HAP-1 (cell line): ENCODE results near the gene SHC4.

Source experiments
- DNase-seq, 2 experiments: peaks; one replicate each; pipeline ENCODE4 v3.0.0-alpha.2; 2016 to 2020; ENCODE audit warnings: low spot score in 2 of 2
- H3K27me3 ChIP-seq: fragments of 250-450 bp; sonication (Bioruptor Pico); 2 replicates; pipeline ENCODE4 v1.5.1; 2020; ENCODE audit warnings: low read depth, mild to moderate bottlenecking, moderate library complexity
- H3K36me3 ChIP-seq: fragments of 250-450 bp; sonication (Bioruptor Pico); replicated peaks from 2 replicates; pipeline ENCODE4 v1.5.1; 2020; ENCODE audit warnings: mild to moderate bottlenecking
- H3K4me1 ChIP-seq: fragments of 250-450 bp; sonication (Bioruptor Pico); 2 replicates; pipeline ENCODE4 v1.5.1; 2020; ENCODE audit warnings: mild to moderate bottlenecking
- H3K4me3 ChIP-seq: fragments of 250-450 bp; sonication (Bioruptor Pico); 2 replicates; pipeline ENCODE4 v1.5.1; 2020; ENCODE audit warnings: mild to moderate bottlenecking, moderate library complexity
- H3K9me3 ChIP-seq: fragments of 250-450 bp; sonication (Bioruptor Pico); 2 replicates; pipeline ENCODE4 v1.5.1; 2020; ENCODE audit warnings: mild to moderate bottlenecking, moderate library complexity
- in situ Hi-C: fragments of 300-500 bp; cut with MboI; formaldehyde crosslinking; loops from 3 replicates; pipeline ENCODE4 v1.14.3; 2020; ENCODE audit warnings: low sequenced_read_pairs, inconsistent platforms, mixed read lengths

Gene SHC4

DNA sequence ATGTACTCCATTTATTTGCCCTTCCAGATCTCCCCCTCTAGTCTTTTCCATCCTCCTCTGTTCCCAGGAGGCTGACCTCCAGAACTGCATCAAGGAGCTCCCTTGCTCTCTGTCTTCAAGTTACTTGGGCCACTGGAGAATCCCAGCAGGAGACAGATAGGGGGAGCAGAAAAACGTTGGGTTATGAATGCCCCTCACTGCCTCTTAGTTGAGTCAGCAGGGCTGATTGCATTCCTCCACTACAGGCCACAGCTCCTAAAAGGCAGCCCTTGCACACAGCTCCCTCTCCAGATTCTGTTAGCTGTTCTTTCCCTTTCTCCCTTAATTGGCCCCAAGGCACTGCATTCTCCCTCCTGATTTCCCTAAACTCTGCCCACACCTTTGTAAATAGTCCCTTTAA, 140.5 kb downstream of the SHC4 start:
- Histone ChIP-seq H3K4me3 (no peak overlapping the region), H3K4me1 (peaks cover 10% of the 10 kb centered on the region), H3K9me3 (no peaks in the 10 kb centered on the region), H3K36me3 (no peaks in the 10 kb centered on the region), H3K27me3 (no peaks in the 10 kb centered on the region)
- in situ Hi-C loops: no loop called here
- DNase-seq: peak; percentile 19 to 40

DNA sequence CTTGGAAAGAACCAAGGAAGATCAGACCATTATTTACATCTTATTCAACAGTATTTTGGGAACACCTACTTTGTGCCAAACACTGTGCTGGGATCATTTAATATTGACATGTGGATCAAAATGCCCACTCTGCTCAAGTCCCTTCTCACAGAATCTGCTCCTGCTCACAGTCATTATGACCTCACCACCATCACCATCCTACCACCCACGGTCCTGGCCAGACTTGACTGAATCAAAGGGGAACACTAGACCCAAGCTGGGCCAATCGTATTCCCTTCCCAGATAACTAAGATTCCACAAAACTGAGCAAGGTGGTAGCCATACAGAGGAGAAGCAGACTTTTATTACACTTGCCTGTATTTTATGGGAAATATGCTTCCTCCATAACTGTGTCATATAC, 149.4 kb downstream of the SHC4 start:
- Histone ChIP-seq H3K4me3 (no peak overlapping the region), H3K9me3 (no peaks in the 10 kb centered on the region), H3K4me1 (peaks cover 14% of the 10 kb centered on the region), H3K36me3 (no peaks in the 10 kb centered on the region), H3K27me3 (no peaks in the 10 kb centered on the region)
- in situ Hi-C loops: no loop called here
- DNase-seq: no peak

- DNase-seq: peak in 1 of 2 experiments; percentile 16
- H3K4me3 ChIP-seq: peak overlapping the region; percentile 87
- peaks cover 21% of the 10 kb centered on the region for H3K4me1 ChIP-seq
- in situ Hi-C loops: no loop called here
- no peaks in the 10 kb centered on the region for H3K36me3 ChIP-seq
- H3K9me3 ChIP-seq: no peaks in the 10 kb centered on the region
- no peaks in the 10 kb centered on the region for H3K27me3 ChIP-seq
These were observed 152.3 kb downstream of the SHC4 start for GRCh38 chr15:48811325-48811958.

DNA sequence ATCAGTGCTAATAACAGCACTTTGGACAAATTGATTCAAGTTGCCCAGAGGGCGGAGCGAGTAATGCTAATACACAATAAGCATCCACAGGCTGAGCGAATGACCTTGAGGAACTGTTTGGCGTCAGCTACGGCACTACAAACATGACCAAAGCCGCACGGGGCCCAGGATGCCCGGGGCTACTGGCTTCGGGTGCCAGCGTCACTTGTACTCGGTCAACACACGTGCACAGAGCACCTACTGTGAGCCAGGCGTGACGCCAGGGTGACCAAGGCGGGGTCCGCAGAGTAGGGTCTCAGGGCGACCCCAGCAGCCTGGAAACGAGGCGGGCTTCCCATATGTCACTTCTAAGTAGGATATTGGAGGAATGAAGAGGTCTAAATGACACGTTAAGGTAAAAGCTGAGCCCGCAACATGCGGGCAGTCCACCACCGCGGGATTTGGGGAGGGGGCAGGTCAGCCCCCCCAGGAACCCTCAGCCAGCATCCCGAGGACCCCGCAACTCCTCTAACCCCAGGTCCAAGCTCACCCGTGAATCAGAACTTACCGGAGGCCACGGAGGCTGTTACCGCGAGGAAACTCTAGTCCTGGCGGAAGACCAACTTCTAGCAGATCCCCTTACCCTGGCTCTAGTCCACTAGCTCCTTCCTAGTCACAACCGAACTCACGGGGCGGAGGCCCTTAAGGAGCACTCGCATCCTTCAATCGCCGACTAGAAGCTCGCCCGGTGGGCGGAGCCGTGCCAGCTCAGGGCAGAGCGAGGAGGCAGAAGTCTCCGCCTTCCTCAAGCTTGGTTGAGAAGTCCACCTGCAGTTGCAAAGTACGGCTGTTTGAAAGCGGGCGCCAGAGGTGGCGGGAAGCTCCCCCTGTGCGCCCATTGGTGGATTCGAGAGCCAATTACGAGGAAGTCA, 153.1 kb downstream of the SHC4 start, which contains the start of gene CEP152:
Gene CEP152 (minus strand): TSS at position 656 of the 911 bp plus-strand sequence. CDS start 5,420 bp downstream, outside the sequence.
- Histone ChIP-seq H3K36me3 (no peaks in the 10 kb centered on the region), H3K9me3 (no peaks in the 10 kb centered on the region), H3K4me1 (peaks cover 21% of the 10 kb centered on the region), H3K4me3 (peak within 1 kb of the TSS; percentile 87), H3K27me3 (no peaks in the 10 kb centered on the region)
- in situ Hi-C loops: no loop called here
- DNase-seq: peak; percentile 98 to 99

DNA sequence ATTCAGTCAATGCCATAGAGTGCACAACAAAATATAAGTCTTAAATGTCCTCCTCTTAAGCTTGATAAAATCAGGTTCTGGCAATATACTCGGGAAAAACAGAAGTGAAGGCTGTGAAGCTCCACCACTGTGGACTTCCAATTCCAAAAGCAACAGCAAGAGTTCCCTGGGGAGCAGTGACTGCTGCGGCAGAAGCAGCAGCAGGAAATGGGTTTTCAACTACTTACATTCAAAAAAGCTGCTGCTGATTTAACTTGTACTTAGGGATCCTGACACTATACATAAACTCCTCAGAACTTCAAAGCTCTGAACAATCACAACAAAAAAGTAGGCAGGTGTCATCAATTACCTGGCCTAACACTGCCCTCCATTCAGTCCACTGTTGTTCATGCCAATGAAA, 157.6 kb downstream of the SHC4 start:
- no peaks in the 10 kb centered on the region for H3K36me3 ChIP-seq
- H3K9me3 ChIP-seq: no peaks in the 10 kb centered on the region
- DNase-seq: no peak
- peaks cover 23% of the 10 kb centered on the region for H3K4me1 ChIP-seq
- H3K27me3 ChIP-seq: no peaks in the 10 kb centered on the region
- in situ Hi-C loops: no loop called here
- no peak overlapping the region for H3K4me3 ChIP-seq

DNA sequence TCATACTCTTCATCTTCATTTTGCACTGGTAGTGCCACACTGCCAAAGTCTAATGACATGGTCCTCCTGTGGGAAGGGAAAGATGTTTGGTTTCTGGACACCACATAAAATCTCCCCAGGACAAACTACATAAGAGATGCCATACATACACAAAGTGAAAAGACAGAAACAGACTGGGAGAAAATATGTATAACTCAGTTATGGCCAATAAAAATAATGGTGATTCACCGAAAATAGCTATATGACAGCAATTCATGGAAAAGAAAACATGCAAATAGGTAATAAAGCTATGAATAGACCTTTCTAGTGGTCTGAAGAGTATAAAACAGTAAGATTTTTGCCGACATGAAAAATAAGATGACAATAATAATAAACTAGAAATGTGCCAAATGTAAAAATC, 158.1 kb downstream of the SHC4 start:
- Histone ChIP-seq H3K4me1 (peaks cover 26% of the 10 kb centered on the region), H3K4me3 (no peak overlapping the region), H3K36me3 (no peaks in the 10 kb centered on the region), H3K9me3 (no peaks in the 10 kb centered on the region), H3K27me3 (no peaks in the 10 kb centered on the region)
- in situ Hi-C loops: no loop called here
- no peak for DNase-seq

- peaks cover 28% of the 10 kb centered on the region for H3K4me1 ChIP-seq
- peak in 1 of 2 experiments; percentile 24 for DNase-seq
These were observed 159.8 kb downstream of the SHC4 start for GRCh38 chr15:48803877-48804276.

DNA sequence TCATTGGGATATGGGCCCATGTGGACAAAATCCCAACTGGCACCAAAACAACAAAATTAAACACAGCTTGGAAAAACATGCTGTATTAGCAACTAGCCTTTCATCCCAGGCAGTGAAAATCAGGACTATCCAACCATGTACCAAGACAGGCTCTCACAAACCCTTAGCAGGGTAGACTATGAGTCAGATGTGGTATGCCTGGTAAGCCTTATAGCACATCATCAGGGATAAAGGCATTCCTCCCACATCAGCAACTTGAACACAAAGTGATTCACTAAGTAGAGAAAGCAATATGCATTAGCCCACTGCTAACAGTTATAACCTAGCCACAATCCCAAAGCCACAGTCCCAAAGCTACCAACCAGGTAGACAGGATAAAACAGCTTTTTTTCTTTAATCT, 160.9 kb downstream of the SHC4 start:
- DNase-seq: no peak
- Histone ChIP-seq H3K4me1 (peaks cover 29% of the 10 kb centered on the region), H3K27me3 (no peaks in the 10 kb centered on the region), H3K4me3 (no peak overlapping the region), H3K36me3 (no peaks in the 10 kb centered on the region), H3K9me3 (no peaks in the 10 kb centered on the region)
- in situ Hi-C loops: no loop called here

More at GRCh38 chr15:48803877-48804276, 159.8 kb downstream of the SHC4 start:
- in situ Hi-C loops: no loop called here
- no peaks in the 10 kb centered on the region for H3K27me3 ChIP-seq
- H3K4me3 ChIP-seq: no peak overlapping the region
- H3K36me3 ChIP-seq: no peaks in the 10 kb centered on the region
- no peaks in the 10 kb centered on the region for H3K9me3 ChIP-seq

DNA sequence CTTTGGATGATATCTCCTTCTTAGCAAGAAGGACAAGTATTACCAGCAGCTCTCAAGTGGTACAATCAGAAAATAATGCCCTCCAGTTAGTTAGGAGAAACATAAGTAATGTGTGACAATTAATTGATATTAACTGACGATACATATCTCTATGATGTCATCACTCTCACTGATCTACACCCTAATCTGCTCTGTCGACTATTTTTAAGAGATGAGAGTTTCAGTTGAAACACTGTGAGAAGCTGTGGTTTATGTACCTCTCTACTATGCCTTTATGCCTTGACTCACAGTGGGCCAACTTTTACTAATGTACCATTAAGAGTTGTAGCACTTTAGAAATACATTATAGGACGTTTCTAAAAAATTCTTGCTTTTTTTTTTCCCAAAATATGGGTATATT, 161.5 kb downstream of the SHC4 start:
- no peak for DNase-seq
- H3K9me3 ChIP-seq: no peaks in the 10 kb centered on the region
- H3K4me3 ChIP-seq: no peak overlapping the region
- in situ Hi-C loops: no loop called here
- H3K27me3 ChIP-seq: no peaks in the 10 kb centered on the region
- H3K36me3 ChIP-seq: peaks cover 2% of the 10 kb centered on the region
- peaks cover 29% of the 10 kb centered on the region for H3K4me1 ChIP-seq

GRCh38 chr15:48800811-48801455, 162.8 kb downstream of the SHC4 start:
- in situ Hi-C loops: no loop called here
- H3K27me3 ChIP-seq: no peaks in the 10 kb centered on the region
- H3K4me3 ChIP-seq: no peak overlapping the region
- peak in 1 of 2 experiments; percentile 92 for DNase-seq
- H3K36me3 ChIP-seq: peaks cover 9% of the 10 kb centered on the region
- H3K4me1 ChIP-seq: peaks cover 29% of the 10 kb centered on the region
- no peaks in the 10 kb centered on the region for H3K9me3 ChIP-seq

DNA sequence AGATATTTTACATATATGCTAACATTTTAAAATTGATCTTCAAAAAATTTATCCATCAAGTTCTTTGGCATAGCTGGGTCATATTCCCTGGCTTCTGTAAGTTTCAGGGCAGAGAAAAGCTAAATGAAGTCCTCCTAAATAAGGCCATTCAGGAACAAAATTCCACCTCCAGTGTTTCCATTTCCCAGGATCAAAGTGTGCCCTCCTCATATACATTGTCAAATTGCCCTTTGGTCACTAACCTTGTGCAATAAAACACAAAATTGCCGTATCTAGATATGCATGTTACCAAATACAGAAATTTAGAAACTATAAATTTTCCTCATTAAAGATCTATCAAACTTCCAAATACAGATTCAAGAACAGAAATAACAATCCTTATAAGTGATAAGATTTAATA, 163.5 kb downstream of the SHC4 start:
- no peaks in the 10 kb centered on the region for H3K9me3 ChIP-seq
- H3K27me3 ChIP-seq: no peaks in the 10 kb centered on the region
- no peak overlapping the region for H3K4me3 ChIP-seq
- peaks cover 15% of the 10 kb centered on the region for H3K36me3 ChIP-seq
- no peak for DNase-seq
- peaks cover 29% of the 10 kb centered on the region for H3K4me1 ChIP-seq
- in situ Hi-C loops: no loop called here

DNA sequence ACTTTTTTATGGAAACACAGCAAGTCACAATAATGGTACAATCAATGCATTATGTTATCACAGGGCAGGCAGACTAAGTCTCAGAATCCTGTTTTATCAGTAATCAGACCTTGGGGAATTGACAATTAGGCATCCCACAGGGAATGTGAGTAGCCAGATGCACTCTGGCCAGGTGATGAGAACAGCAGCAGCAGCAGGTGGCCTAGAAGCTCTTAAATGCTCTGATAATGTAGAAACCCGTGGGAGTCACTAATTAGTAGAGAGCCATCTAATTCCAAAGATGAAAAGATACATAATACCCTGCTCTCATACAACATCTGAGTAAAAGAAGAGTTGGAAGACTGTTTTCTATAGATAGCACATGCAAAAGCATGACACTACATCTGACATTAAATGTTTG, 165.4 kb downstream of the SHC4 start:
- H3K36me3 ChIP-seq: peaks cover 22% of the 10 kb centered on the region
- H3K4me1 ChIP-seq: peaks cover 29% of the 10 kb centered on the region
- no peaks in the 10 kb centered on the region for H3K9me3 ChIP-seq
- H3K4me3 ChIP-seq: no peak overlapping the region
- no peaks in the 10 kb centered on the region for H3K27me3 ChIP-seq
- no peak for DNase-seq
- in situ Hi-C loops: no loop called here

DNA sequence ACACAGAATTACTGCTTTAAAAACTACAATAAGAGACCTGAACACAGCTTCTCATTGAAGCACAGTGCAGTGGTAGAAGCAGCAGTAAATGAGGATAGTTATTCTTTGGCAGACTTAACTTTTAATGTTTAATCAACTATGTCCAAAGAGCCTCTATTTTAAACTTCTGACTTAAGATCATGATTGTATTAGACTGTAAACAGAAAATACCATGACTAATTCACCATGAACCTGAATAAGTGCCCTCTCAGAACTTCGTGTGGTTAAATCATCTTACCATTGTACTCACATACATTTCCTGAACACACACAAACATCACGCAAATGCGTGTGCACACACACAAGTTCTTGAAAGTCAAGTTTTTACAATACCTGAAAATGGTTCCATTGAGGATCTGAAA, 166.8 kb downstream of the SHC4 start:
- Histone ChIP-seq H3K9me3 (no peaks in the 10 kb centered on the region), H3K27me3 (no peaks in the 10 kb centered on the region), H3K36me3 (peaks cover 29% of the 10 kb centered on the region), H3K4me1 (peaks cover 27% of the 10 kb centered on the region), H3K4me3 (no peak overlapping the region)
- in situ Hi-C loops: no loop called here
- no peak for DNase-seq

DNA sequence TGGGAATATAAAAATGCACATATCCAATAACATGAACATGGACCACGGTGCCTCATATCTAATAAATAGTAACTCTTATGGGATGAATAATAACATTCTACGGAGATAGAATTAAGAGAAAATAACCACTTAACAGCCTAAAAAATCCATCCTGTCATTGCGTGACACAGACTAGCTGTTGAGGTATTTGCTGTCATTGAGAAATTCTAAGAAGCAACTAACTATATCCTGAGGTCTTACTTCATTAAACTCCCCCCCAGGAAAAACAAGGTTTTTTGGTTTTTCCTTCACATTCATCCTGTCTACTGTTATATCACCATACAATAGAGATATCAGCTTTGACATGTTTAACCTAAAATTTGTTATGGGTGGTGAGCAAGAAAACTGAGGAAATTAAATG, 167.2 kb downstream of the SHC4 start:
- in situ Hi-C loops: no loop called here
- peaks cover 27% of the 10 kb centered on the region for H3K4me1 ChIP-seq

More for the DNA sequence above, 167.2 kb downstream of the SHC4 start:
- H3K36me3 ChIP-seq: peaks cover 30% of the 10 kb centered on the region
- H3K27me3 ChIP-seq: no peaks in the 10 kb centered on the region
- no peaks in the 10 kb centered on the region for H3K9me3 ChIP-seq
- no peak overlapping the region for H3K4me3 ChIP-seq
- no peak for DNase-seq
